K562 (cell line): ENCODE data around the gene CHAC1. TPM values are rescaled to one million over a fixed set of nuclear protein-coding genes. Genes with fewer than 3 reads are reported as not detected.

Experiments used
- CREB1 ChIP-seq, 2 experiments: sonication (generic) in 1 of 2; formaldehyde crosslinking in 1 of 2; IDR thresholded peaks; 2 replicates each; pipeline versions ENCODE4 v1.6.1 to v1.8.0; 2012 to 2022; ENCODE audit warnings: inconsistent platforms in 1 of 2, mild to moderate bottlenecking in 1 of 2, missing genetic modification reagents in 1 of 2, moderate library complexity in 1 of 2
- DACH1 ChIP-seq: fragments of 450-650 bp; IDR thresholded peaks from 2 replicates; pipeline ENCODE4 v1.6.1; 2018; ENCODE audit not compliant: partially characterized antibody
- EGR1 ChIP-seq: fragments of 450-650 bp; conservative IDR thresholded peaks from 2 replicates; pipeline ENCODE4 v1.6.1; 2017; ENCODE audit warnings: mild to moderate bottlenecking
- GATAD2A ChIP-seq: fragments of 450-650 bp; IDR thresholded peaks from 2 replicates; pipeline ENCODE4 v1.6.1; 2017
- GTF2B ChIP-seq: IDR thresholded peaks from 2 replicates; pipeline ENCODE4 v1.6.1; 2011; ENCODE audit not compliant: insufficient read length; ENCODE audit errors: extremely low read depth
- HDAC2 ChIP-seq: fragments of 450-650 bp; IDR thresholded peaks from 2 replicates; pipeline ENCODE4 v1.6.1; 2016; ENCODE audit warnings: mild to moderate bottlenecking
- HMG20B ChIP-seq: fragments of 250-450 bp; sonication (Bioruptor Pico); IDR thresholded peaks from 2 replicates; pipeline ENCODE4 v1.5.0; 2021; ENCODE audit warnings: mild to moderate bottlenecking
- ID3 ChIP-seq, 2 experiments: fragments of 250-450 bp in 1 of 2; fragments of 450-650 bp in 1 of 2; sonication (Bioruptor Pico) in 1 of 2; IDR thresholded peaks; 2 replicates each; pipeline versions ENCODE4 v1.6.1 to v1.8.0; 2016 to 2021; ENCODE audit warnings: mild to moderate bottlenecking in 2 of 2, moderate library complexity in 2 of 2, missing compliant biosample characterization in 1 of 2, missing genetic modification characterization in 1 of 2
- LEF1 ChIP-seq: fragments of 450-650 bp; IDR thresholded peaks from 2 replicates; pipeline ENCODE4 v1.6.1; 2016; ENCODE audit warnings: mild to moderate bottlenecking
- MTA3 ChIP-seq: fragments of 450-650 bp; formaldehyde crosslinking; IDR thresholded peaks from 2 replicates; pipeline ENCODE4 v1.6.1; 2017; ENCODE audit warnings: mild to moderate bottlenecking, borderline replicate concordance
- MTF1 ChIP-seq: fragments of 250-450 bp; sonication (Bioruptor Pico); IDR thresholded peaks from 2 replicates; pipeline ENCODE4 v1.9.0; 2021; ENCODE audit warnings: moderate library complexity, mild to moderate bottlenecking, inconsistent platforms, borderline replicate concordance
- NONO ChIP-seq, 2 experiments: fragments of 200-400 bp in 1 of 2; fragments of 450-650 bp in 1 of 2; formaldehyde crosslinking in 1 of 2; IDR thresholded peaks; 2 replicates each; pipeline ENCODE4 v1.6.1; 2017; ENCODE audit warnings: low read depth in 2 of 2, mild to moderate bottlenecking in 2 of 2, moderate library complexity in 2 of 2, low read length in 1 of 2
- NR2C2 ChIP-seq, 2 experiments: fragments of 200-800 bp in 1 of 2; sonication (Bioruptor generic) in 1 of 2; sonication (generic) in 1 of 2; formaldehyde crosslinking in 1 of 2; IDR thresholded peaks; 2 replicates each; pipeline versions ENCODE4 v1.6.1 to v1.8.0; 2016 to 2022; ENCODE audit warnings: mild to moderate bottlenecking in 1 of 2, missing compliant biosample characterization in 1 of 2, missing genetic modification characterization in 1 of 2, missing genetic modification reagents in 1 of 2
- PCBP2 ChIP-seq: fragments of 200-400 bp; formaldehyde crosslinking; IDR thresholded peaks from 2 replicates; pipeline ENCODE4 v1.6.1; 2018; ENCODE audit warnings: low read length, low read depth, mild to moderate bottlenecking, moderate library complexity; ENCODE audit not compliant: poor library complexity, severe bottlenecking
- POLR2H ChIP-seq: IDR thresholded peaks from 2 replicates; pipeline ENCODE4 v1.6.1; 2016; ENCODE audit warnings: missing genetic modification characterization, low read depth, mild to moderate bottlenecking, control low read depth, missing compliant biosample characterization, moderate library complexity
- PYGO2 ChIP-seq: fragments of 450-650 bp; IDR thresholded peaks from 2 replicates; pipeline ENCODE4 v1.6.1; 2016; ENCODE audit warnings: mild to moderate bottlenecking, missing genetic modification characterization, moderate library complexity, missing compliant biosample characterization
- SAFB ChIP-seq: fragments of 200-400 bp; formaldehyde crosslinking; IDR thresholded peaks from 2 replicates; pipeline ENCODE4 v1.6.1; 2017; ENCODE audit warnings: low read depth, low read length, borderline replicate concordance
- SOX6 ChIP-seq: fragments of 450-650 bp; IDR thresholded peaks from 2 replicates; pipeline ENCODE4 v1.6.1; 2014; ENCODE audit warnings: mild to moderate bottlenecking
- STAT5A ChIP-seq: IDR thresholded peaks from 2 replicates; pipeline ENCODE4 v1.6.1; 2012; ENCODE audit warnings: low read length, inconsistent platforms, borderline replicate concordance
- TCFL5 ChIP-seq: fragments of 250-450 bp; sonication (Bioruptor Pico); conservative IDR thresholded peaks from 2 replicates; pipeline ENCODE4 v1.6.1; 2021; ENCODE audit warnings: mild to moderate bottlenecking, moderate library complexity, matching md5 sums
- ZKSCAN1 ChIP-seq: fragments of 150-350 bp; IDR thresholded peaks from 2 replicates; pipeline ENCODE4 v1.6.1; 2016; ENCODE audit warnings: low read depth, low read length
- ZKSCAN8 ChIP-seq: fragments of 200-800 bp; sonication (Bioruptor generic); IDR thresholded peaks from 2 replicates; pipeline ENCODE4 v1.6.1; 2016; ENCODE audit warnings: missing genetic modification characterization, missing compliant biosample characterization
- ZNF277 ChIP-seq: fragments of 250-450 bp; sonication (Bioruptor Pico); IDR thresholded peaks from 2 replicates; pipeline ENCODE4 v1.8.0; 2022; ENCODE audit warnings: inconsistent platforms, mild to moderate bottlenecking, moderate library complexity, borderline replicate concordance
- polyA plus RNA-seq, 8 experiments: library from polyadenylated mRNA; depleted of rRNA in 4 of 8; stranded (reverse) in 5 of 8; unstranded in 3 of 8; fragments of >200 nt; fragmentation: Nextera tagmentation in 2 of 8; fragmentation: Illumina TruSeq in 1 of 8; extraction: Ambion mirVana in 2 of 8; extraction: Trizol in 1 of 8; gene quantifications; 2 replicates each; pipeline versions ENCODE4 v1.2.1 to v1.2.3, GENCODE V29; 2011 to 2014; ENCODE audit warnings: inconsistent platforms in 1 of 8, missing spikeins in 1 of 8
- total RNA-seq, 7 experiments: library from RNA; depleted of rRNA in 6 of 7; stranded (reverse); fragments of >200 nt in 6 of 7; fragmentation: Illumina TruSeq in 2 of 7; extraction: Trizol in 2 of 7; gene quantifications; 2 replicates each; pipeline versions ENCODE4 v1.2.1 to v1.2.3, GENCODE V29; 2011 to 2021; ENCODE audit warnings: low replicate concordance in 1 of 7

Gene CHAC1
- total and polyA plus RNA-seq, 9 of the 15 experiments (the other 6 are each of a cell fraction or from before 2014, with no cell fraction given) = 0.47 to 39.0 (median 7.5) TPM

- TF ChIP-seq PCBP2 (no peak), GATAD2A (no peak), EGR1 (no peak), TCFL5 (CRISPR knock-in tag) (no peak), STAT5A (no peak), ZKSCAN8 (CRISPR knock-in tag) (no peak), HMG20B (no peak), MTA3 (peak; percentile 98), SOX6 (no peak), MTF1 (no peak), SAFB (no peak), PYGO2 (tag) (no peak), HDAC2 (no peak), LEF1 (no peak), POLR2H (tag) (peak; percentile 90), ZKSCAN1 (no peak), ID3 (CRISPR knock-in tag; IDR thresholded peaks at IDR 0.05) (no peak), ID3 (tag; IDR thresholded peaks at IDR 0.05) (no peak), NONO (IDR thresholded peaks at IDR 0.05; ENCODE audit: low read depth in 2 of 2, low read length in 1 of 2) (peak in 1 of 2 experiments; percentile 78; a peak in 1 of 4 replicates), GTF2B (no peak), NR2C2 (CRISPR knock-in tag; IDR thresholded peaks at IDR 0.05) (no peak; the same call in 1 of the 2 replicates), NR2C2 (tag; IDR thresholded peaks at IDR 0.05) (no peak; the same call in 1 of the 2 replicates), DACH1 (peak; percentile 78), CREB1 (IDR thresholded peaks at IDR 0.05) (no peak), CREB1 (CRISPR knock-in tag; IDR thresholded peaks at IDR 0.05) (peak; percentile 10; the same call in 1 of the 2 replicates), ZNF277 (CRISPR knock-in tag) (no peak)
These were observed at the start of gene CHAC1 (continued) for GRCh38 chr15:40952901-40953712.
